Measurements from ENCODE around the gene SNUPN.
"Not testable (repeated sequence)": the region's sequence is repeated elsewhere in the genome, so short reads cannot be mapped to it uniquely, and the experiment has no call there.

SNUPN gene

GRCh38 chr15:75631935-75632334 is 6.4 kb upstream of the SNUPN start:
- DNase-seq = no peak

GRCh38 chr15:75622505-75622904 is 3.0 kb downstream of the SNUPN start:
- DNase-seq = no peak

DNA sequence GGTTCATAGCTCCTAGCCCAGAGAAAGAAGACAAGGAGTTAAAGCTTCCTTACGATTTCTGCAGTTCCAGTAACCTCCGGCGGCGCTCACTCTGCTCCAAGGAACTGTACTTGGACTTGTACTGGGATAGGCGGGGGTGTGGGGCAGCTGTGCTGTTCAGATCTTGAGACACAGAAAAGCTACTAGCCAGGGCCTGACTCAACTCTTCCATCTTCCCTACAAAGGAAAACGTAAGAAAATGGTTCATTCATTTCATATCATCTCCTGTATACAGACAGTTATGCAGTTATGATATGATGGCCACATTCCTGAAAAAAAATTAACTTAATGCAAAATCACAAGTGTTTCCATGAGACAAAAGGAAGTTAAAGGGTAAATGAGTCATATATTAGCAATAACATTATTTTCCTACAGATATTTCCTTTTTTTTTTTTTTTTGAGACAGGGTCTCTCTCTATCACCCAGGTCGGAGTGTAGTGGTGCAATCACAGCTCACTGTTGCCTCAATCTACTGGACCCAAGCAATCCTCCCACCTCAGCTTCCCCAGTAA is 4.6 kb downstream of the SNUPN start:
- no peak for DNase-seq

DNA sequence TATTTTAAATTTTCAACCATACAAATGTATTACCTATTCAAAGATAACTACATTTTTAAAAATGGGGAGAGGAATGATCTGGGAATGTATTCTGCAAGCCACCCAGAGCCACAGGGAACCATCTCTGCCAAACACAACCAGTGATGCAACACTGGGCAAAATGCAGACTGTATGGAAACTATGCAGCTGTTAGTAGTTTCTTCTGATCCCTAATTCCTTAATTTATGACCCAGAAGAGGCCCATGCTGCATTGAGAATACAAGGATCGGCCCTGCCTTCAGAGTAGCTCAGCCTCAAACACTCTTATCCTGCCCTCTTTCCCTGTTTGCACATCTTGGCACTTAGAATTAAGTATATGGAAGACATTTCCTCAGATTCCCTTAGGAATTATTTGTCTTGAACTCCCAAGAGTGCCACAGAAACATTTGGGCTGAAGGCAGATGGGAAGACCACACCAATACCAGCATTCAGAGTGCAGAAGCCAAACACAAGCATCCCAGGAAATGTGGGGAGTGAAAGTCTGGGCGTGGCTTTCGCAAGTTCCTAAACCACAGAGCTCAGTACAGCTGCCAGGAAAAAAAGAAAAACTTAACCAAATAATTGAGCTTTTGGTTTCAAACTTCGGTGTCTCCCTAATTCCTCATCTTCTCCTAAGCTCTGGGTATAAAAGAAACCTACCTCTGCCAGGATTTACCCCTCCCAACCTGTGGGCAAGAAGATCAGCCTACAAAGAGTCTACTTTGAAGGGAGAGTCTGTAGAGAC is 5.3 kb downstream of the SNUPN start:
- no peak for DNase-seq

DNA sequence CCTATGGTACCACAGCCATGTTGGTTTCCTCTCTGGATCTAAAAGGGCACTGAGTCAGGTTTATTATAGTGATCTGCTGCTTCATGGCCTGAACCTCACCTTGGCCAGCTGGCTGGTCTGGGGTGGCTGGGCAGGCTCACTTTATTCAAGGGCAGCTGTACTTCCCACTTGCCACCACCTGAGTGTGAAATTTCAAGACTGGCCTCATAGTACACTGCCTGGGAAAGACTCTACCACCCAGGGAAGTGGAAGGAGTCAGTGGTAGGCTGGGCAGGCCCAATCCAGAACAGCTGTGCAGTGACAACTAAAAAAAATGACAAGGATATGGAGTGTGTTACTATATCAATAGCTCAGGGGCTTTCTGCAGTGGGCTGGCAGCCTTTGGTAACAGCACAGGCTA is 8.8 kb downstream of the SNUPN start:
- no peak for DNase-seq

- DNase-seq = no peak
These were observed 18.5 kb downstream of the SNUPN start for GRCh38 chr15:75606711-75607699.

DNA sequence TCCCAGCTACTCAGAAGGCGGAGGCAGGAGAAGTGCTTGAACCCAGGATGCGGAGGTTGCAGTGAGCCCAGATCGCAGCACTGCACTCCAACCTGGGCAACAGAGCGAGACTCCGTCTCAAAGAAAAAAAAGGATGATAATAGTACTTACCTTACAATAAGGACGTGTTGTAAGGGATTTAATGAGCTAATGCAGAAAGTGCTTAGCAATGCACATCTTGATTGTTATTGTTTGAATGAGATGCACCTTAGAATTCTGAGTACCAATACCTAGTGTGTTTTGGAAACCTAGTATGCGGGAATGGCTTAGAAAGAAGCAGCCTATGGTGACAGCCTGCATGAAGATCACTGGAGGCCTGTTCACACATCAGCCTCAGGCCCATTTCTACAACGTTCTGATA is 19.5 kb downstream of the SNUPN start:
- DNase-seq = no peak

GRCh38 chr15:75599401-75599800 is 26.1 kb downstream of the SNUPN start:
- no peak for DNase-seq

DNA sequence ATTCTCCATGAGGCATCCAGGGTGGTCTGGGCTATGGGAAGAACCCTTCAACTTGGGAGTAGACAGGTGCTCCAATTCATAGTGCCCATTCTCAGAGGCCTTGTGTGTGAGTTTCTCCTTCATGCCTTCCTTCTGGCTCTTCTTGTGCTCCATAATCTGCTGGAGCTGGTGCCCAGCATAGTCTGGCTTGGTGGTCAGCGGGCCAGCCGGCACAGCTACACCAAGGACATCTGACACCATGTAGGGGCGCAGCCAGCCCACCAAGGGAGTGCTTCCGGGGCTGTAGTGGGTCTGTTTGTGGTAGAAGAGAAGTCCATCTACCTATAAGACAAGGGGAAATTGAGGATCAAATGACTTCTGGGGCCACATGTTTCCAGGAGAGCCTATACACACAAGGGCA is 27.2 kb downstream of the SNUPN start:
- DNase-seq = no peak

- no peak for DNase-seq
These were observed 27.7 kb downstream of the SNUPN start for GRCh38 chr15:75597667-75598341.

- no peak for DNase-seq
These were observed 28.7 kb downstream of the SNUPN start for GRCh38 chr15:75596703-75597345.

- no peak for DNase-seq
These were observed 31.2 kb downstream of the SNUPN start for GRCh38 chr15:75594276-75594675.

DNA sequence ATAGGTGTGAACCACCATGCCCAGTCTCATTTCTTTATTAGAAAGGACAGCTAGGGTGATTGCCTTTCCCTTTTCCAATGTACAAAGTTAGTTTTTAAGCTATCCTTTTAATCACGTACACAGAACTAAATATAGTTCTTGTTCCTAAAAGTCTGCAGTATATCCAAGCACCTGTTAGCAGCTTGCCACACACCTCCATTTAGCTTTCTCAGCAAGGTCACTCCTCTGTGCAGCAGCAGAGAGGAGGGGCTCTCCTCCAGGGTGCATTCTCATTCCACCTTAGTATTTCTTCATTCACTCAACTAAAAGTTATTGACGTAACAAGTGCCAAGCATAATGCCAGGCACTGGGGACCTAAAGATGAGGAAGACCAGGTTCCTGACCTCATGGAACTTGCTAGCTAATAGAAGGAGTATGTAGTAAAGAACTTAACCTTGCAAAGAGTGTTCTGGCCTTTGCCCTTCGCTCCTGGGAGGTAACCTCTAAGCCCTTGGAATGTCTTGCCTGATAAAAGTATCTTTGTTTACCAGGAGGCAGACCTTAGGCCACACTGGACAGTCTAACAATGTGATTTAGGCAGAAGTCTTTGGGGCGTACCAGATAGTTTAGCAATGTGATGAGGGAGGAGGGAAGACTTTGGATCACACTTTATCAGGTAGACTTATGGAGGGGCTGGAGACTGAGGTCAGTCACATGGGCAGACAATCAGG is 33.7 kb downstream of the SNUPN start:
- no peak for DNase-seq

DNA sequence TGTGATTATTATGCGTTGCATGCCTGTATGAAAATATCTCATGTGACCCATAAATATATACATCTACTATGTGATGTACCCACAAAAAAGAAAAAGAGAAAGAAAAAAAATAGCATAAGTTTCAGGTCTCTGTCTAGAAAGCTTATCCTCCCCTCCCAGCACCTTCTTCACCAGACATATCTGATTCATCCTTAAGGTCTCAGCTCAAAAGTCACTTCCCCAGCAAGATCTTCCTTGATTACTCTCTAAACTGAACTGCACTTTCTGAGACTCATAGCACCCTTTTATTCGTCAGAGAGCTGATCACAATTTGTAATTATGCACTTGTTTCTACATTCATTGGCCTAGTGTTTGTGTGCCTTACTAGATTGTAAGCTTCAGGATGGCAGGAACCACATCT is 35.3 kb downstream of the SNUPN start:
- no peak for DNase-seq

GRCh38 chr15:75589071-75589470 is 36.5 kb downstream of the SNUPN start:
- no peak for DNase-seq

DNA sequence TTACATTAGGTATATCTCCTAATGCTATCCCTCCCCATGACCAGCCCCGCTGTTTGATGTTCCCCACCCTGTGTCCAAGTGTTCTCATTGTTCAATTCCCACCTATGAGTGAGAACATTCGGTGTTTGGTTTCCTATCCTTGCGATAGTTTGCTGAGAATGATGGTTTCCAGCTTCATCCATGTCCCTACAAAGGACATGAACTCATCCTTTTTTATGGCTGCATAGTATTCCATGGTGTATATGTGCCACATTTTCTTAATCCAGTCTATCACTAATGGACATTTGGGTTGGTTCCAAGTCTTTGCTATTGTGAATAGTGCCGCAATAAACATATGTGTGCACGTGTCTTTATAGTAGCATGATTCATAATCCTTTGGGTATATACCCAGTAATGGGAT is 39.1 kb downstream of the SNUPN start:
- not testable (repeated sequence) for DNase-seq

- DNase-seq = no peak
These were observed 41.4 kb downstream of the SNUPN start for GRCh38 chr15:75584121-75584520.

DNA sequence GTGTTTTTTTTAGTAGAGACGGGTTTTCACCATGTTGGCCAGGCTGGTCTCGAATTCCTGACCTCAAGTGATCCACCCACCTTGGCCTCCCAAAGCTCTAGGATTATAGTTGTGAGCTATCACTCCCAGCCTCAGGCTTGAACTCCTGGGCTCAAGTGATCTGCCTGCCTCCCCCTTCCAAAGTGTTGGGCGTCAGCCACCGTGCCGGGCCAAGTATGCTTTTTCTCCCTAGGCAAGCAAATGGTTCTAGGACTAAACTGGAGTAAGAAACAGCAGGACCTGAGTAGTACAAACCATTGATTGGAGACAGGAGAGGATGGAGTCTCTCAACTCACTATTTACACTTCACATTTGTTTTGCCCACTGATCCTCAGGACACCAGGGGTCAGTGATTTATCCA is 41.8 kb downstream of the SNUPN start:
- no peak for DNase-seq

GRCh38 chr15:75582943-75583342 is 42.6 kb downstream of the SNUPN start:
- not testable (repeated sequence) for DNase-seq

DNA sequence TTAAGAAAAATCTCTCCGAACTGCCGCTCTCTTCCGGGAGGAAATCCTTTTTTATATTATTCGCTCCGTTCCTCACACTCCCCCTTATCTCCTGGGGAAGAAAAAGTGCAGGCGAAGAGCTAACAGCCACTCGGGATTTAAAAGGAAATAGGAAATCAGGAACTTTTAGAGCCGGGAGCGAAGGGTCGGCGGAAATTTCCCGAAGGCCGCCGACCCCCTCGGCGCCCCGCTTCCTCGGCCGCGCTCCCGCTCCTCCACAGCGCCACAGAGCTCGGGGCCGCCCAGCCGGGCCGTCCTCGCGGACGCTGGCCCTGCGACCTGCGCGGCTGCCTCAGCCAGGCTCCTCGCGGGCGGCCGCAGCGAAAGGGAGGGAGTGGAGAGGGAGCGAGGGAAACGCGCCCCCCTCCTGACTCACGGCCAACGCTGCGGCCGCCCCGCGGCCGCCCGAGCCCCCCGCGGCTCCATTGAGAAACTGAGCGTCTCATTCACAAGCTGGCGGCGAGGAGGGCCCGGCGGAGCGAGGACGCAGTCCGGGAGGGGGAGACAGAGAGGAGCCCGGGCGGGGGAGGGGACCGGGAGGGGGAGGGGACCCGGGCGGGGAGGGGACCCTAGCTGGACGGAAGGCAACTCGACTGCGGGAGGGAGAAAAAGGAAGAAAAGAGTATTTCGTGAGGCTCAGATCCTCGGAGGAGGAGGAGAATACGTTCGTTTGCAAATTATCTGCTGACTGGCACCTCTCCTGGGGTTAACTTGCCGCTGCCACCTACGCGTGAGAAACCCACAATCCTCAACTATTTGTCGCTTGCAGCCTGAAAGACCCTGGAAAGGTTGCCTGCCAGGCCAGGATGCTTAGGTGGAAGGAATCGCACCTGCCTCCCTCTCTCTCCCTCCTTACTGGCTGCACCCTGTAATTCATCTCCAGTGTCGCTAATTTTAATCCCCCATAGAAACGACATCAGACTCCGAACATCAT is 46.3 kb downstream of the SNUPN start, which contains the start of gene PTPN9:
PTPN9 (minus strand) TSS at position 368 of the 973 bp plus-strand sequence. CDS start 539 bp downstream, outside the sequence.
- peak; percentile 48 for DNase-seq
